Hepatocyte (in vitro differentiated cells): ENCODE measurements around the gene MCCD1.

Source experiments
- CTCF ChIP-seq: fragments of 200-600 bp; sonication (generic); IDR thresholded peaks from 2 replicates; pipeline ENCODE4 v1.5.1; 2016; ENCODE audit warnings: antibody characterized with exemption, mild to moderate bottlenecking; ENCODE audit not compliant: poor library complexity
- EZH2 ChIP-seq: fragments of 200-600 bp; sonication (generic); IDR thresholded peaks from 2 replicates; pipeline ENCODE4 v1.6.1; 2016; ENCODE audit warnings: antibody characterized with exemption, mild to moderate bottlenecking, borderline replicate concordance
- EZH2phosphoT487 ChIP-seq: fragments of 200-600 bp; sonication (generic); IDR thresholded peaks from one replicate; pipeline ENCODE4 v1.6.1; 2018; ENCODE audit warnings: antibody characterized with exemption, mild to moderate bottlenecking, low read depth, moderate library complexity; ENCODE audit not compliant: unreplicated experiment, severe bottlenecking

DNA sequence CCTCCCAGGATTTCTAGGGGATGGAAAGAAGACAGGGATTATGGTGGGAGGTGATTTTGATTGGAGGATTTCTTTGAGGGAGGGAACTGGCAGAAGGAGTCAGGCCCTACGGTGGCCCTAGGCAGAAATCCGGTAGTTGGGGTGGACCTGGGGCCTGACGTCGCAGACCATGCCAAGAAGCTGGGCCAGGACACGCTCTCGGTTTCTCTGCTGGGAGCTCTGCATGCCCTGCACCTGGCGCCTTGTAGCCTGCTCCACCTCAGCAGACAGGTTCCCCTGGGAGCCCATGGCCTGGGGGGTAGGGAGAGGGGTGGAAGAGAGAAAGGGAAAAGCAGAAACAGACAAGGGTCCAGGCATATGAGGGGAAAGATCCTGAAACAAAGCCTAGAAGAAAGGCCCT lies 16.5 kb downstream of the MCCD1 start:
- TF ChIP-seq CTCF (no peak), EZH2 (no peak), EZH2phosphoT487 (no peak)
